ENCODE data around the gene NCAPD2. TPM values are rescaled to one million over a fixed set of nuclear protein-coding genes. Genes with fewer than 3 reads are reported as not detected.

Gene NCAPD2
- total RNA-seq, 1 donor from 2014 or later = 99.1 TPM

- Mint-ChIP-seq H3K27me3 (no peaks in the 10 kb centered on the region), H3K36me3 (ENCODE audit: insufficient read depth) (peaks cover 33% of the 10 kb centered on the region), H3K4me1 (ENCODE audit: low read depth) (peaks cover 37% of the 10 kb centered on the region), H3K4me3 (ENCODE audit: low read depth) (peak overlapping the region; percentile 92), H3K9me3 (ENCODE audit: low read depth) (no peaks in the 10 kb centered on the region), H3K27ac (peak overlapping the region; percentile 99)
- TF ChIP-seq CTCF (IDR thresholded peaks at IDR 0.05; ENCODE audit: unreplicated experiment) = no peak
- peak; percentile 65 for DNase-seq (ENCODE audit: low spot score, unreplicated experiment)
Observed at GRCh38 chr12:6534945-6535696, 41.2 kb downstream of the NCAPD2 start.

GRCh38 chr12:6535697-6535946 lies 41.7 kb downstream of the NCAPD2 start:
- no peaks in the 10 kb centered on the region for H3K27me3 Mint-ChIP-seq
- peaks cover 28% of the 10 kb centered on the region for H3K36me3 Mint-ChIP-seq (ENCODE audit: insufficient read depth)
- no peak for DNase-seq (ENCODE audit: low spot score, unreplicated experiment)
- H3K9me3 Mint-ChIP-seq (ENCODE audit: low read depth) = no peaks in the 10 kb centered on the region
- H3K27ac Mint-ChIP-seq = peak overlapping the region; percentile 99
- H3K4me1 Mint-ChIP-seq (ENCODE audit: low read depth) = peaks cover 40% of the 10 kb centered on the region
- no peak for TF ChIP-seq CTCF (IDR thresholded peaks at IDR 0.05; ENCODE audit: unreplicated experiment)
- H3K4me3 Mint-ChIP-seq (ENCODE audit: low read depth) = peak overlapping the region; percentile 92

- H3K9me3 Mint-ChIP-seq (ENCODE audit: low read depth) = no peaks in the 10 kb centered on the region
- peaks cover 40% of the 10 kb centered on the region for H3K4me1 Mint-ChIP-seq (ENCODE audit: low read depth)
- TF ChIP-seq CTCF (IDR thresholded peaks at IDR 0.05; ENCODE audit: unreplicated experiment) = no peak
- no peak for DNase-seq (ENCODE audit: low spot score, unreplicated experiment)
- H3K27ac Mint-ChIP-seq = peak overlapping the region; percentile 90
- peak overlapping the region; percentile 92 for H3K4me3 Mint-ChIP-seq (ENCODE audit: low read depth)
- H3K27me3 Mint-ChIP-seq = no peaks in the 10 kb centered on the region
- H3K36me3 Mint-ChIP-seq (ENCODE audit: insufficient read depth) = peaks cover 22% of the 10 kb centered on the region
Observed at GRCh38 chr12:6535960-6536847, 42.3 kb downstream of the NCAPD2 start.

GRCh38 chr12:6536894-6537579 lies 43.1 kb downstream of the NCAPD2 start:
- Mint-ChIP-seq H3K27ac (no peak overlapping the region), H3K9me3 (ENCODE audit: low read depth) (no peaks in the 10 kb centered on the region), H3K4me1 (ENCODE audit: low read depth) (peaks cover 37% of the 10 kb centered on the region), H3K4me3 (ENCODE audit: low read depth) (peak overlapping the region; percentile 57), H3K27me3 (no peaks in the 10 kb centered on the region), H3K36me3 (ENCODE audit: insufficient read depth) (peaks cover 19% of the 10 kb centered on the region)
- TF ChIP-seq CTCF (IDR thresholded peaks at IDR 0.05; ENCODE audit: unreplicated experiment) = no peak
- DNase-seq (ENCODE audit: low spot score, unreplicated experiment) = no peak
